NCI-H128 (cell line): Measurements from ENCODE around the gene MRAS.

Experiments used
- DNase-seq: peaks from one replicate; lab custom pipeline; 2025; ENCODE audit not compliant: unreplicated experiment; lab: John Stamatoyannopoulos, UW

Gene MRAS

DNA sequence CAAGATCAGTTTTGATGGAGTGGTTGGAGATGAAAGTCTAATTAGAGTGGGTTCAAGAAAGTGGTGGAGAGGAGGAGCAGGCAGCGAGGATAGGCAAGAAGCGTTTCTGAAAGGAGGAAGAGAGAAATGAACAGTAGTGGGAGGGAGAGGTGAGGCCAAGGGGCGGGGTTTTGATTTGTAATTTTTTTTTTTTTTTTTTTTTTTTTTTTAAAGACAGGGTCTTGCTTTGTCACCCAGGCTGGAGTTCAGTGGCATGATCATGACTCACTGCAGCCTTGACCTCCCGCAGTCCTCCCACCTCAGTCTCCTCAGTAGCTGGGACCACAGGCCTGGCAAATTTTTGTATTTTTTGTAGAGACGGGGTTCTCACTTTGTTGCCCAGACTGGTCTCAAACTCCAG lies 36.6 kb downstream of the MRAS start:
- no peak for DNase-seq

DNA sequence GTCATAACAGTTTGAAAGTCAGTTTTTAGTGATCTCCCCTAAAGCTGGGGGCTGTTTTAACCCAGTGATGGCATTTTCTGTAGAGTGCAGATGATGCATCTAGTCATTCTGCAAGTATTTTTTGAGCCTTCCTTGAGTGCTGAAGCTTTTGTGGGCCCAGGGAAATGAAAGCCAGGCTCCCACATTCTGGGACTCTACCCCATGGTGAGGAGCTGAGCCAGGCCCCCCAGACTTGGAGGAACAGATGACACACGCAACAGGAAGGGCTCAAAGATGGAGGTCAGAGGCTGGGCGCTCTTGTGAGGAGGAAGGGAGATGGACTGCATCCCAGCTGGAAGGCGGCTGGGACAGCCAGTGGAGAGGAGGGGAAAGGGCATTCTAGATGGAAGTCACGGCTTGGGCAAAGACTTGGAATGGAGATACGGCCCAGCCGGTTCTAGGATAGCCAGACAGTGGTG lies 40.8 kb downstream of the MRAS start:
- no peak for DNase-seq

DNA sequence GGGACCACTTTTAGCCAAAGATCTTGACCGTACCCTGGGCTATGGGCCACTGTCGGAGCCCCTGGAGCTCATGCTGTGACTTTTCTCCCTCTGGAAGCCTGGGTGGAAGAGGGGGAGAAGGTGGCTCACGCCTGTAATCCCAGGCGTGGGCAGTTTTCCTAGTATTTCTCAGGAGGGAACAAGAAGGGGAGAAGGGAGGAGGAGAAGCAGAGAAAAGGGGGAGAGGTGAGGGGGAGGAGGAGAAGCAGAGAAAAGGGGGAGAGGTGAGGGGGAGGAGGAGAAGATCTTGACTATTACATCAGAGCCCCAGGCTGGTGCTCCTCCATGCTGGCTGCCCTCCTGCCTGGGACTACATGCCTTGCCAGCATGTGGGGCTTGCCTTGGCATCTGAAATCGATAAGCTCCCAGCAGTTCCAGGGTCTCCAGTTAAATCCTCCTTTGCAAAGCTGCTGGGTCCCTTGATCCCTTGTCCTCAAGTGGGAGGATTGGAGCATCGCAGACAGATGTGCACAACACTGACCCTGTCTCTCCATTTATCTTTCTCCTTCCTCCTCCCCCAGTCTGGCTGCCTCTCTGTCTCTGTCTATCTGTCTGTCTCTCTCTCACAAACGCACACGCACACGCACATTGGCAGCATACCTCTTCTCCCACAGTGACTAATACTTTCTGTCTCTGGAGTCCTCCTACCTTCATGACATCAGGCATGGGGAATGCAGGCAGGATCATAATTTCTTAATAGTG lies 41.6 kb downstream of the MRAS start:
- no peak for DNase-seq

DNA sequence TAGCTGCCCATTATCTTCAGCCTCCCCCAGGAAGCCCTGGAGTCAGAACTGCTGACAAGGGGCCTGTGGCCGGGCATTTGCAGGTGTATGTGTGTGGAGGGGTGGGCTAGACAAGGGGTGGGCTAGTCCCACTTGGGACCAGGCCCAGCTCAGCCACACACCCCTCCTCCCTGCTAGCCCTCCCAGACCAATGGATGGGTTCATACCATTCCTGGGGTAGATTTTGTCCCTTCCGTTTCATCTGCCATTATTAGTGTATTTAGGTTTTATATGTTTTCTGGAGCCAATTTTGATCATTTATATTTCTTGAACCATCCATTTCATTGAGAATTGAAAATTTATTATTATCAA lies 42.2 kb downstream of the MRAS start:
- no peak for DNase-seq

DNA sequence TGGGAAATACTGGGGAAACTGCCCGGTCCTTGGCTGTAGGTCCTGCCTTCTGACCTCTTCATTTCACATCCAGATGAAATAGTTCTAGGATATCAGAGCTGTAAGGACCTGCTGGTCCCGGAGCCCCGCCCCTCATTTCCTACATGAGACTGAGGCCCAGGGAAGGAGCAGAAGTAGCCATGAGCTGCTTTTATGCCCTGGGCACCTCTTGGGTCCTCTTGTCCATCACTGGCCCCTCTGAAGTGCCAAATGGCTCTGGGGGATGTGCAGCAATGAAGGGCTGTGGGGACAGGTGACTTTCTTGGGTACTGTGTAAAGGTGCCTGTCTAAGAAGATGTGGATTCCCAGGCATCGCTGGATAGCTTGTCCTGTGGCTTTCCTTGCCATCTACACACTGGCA lies 45.8 kb downstream of the MRAS start:
- DNase-seq, result no peak

DNA sequence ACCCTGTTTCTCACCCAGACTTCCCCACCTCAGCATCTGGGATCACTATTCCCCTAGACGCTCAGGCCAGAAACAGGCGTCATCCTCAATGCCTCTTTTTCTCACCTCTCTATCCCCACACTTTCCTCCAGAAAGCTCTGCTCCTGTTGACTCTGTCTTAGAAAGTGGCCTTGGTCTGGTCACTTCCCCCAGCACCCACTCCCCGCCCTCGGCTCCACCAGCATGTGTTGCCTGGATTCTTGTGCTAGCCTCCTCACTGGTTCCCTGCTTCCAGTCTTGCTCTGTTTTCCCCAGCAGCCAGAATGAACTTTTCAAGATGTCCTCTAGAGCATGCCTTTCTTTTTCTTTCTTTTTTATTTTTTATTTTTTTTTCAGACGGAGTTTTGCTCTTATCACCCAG lies 46.3 kb downstream of the MRAS start:
- DNase-seq, result no peak

DNA sequence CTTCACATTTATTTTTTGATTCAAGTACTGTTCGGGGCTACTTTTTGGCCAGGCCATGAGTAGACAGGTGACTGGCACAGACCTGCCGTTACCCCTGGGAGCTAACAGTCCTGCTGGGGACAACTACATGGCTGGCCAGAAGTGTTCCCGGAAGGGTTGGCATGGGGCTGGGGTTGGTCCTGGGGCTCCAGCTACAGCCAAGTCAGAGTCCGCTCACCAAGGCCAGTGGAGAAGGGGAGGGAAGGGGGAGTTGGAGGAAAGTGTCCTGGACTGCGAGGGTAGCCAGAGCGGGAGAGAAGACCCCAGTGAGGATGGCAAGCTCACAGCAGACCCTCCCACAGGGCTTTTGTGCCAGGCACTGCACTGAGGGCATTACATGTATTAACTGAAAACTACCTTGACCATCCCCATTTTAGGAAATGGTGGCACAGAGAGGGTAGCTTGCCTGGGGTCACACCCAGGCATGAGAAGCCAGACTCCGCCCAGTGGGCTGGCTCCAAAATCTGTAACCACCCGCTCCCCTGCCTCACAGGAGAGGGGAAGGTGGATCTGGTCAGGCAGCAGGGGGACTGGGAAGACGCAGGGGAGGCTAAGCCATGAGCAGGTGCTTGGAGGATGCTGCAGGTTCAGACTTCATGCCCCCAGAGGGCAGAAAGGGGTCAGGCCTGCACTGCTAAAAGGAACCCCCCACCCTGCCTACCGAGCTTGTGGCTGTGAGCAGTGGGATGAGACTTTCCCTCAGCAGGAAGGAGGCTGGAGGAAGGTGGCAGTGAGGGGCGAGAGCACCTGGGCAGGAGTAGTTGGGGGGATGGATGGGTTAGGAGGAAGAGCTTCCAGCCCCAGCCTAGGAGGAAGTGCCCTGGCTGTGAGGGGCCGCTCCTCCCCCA lies 47.7 kb downstream of the MRAS start:
- DNase-seq, result no peak

- DNase-seq, result no peak
These were observed 48.5 kb downstream of the MRAS start for GRCh38 chr3:138396752-138397410.

GRCh38 chr3:138397983-138398382 lies 49.6 kb downstream of the MRAS start:
- DNase-seq, result no peak

- DNase-seq, result no peak
These were observed 50.6 kb downstream of the MRAS start for GRCh38 chr3:138398791-138399575.

DNA sequence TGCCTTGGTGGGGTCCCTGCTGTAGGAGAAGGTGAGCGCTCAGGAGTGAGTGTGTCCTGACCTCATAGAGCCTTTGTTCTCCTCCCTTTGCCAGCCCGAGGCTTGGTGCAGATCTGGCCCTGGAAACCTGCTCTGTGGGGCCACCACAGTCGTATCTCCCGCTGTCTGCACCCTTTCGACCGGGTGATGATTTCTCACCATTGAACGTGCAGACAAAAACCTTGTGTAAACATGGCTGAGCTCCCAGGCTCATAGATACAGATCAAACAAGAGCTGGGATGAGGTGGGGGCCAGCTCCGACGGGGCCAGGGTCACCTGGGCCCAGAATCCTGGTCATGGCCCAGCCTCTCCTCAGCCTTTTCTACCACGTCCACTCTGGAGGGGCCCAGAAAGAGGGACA lies 51.4 kb downstream of the MRAS start:
- DNase-seq, result no peak

- DNase-seq, result no peak
These were observed 52.3 kb downstream of the MRAS start for GRCh38 chr3:138400651-138401070.

- DNase-seq, result no peak
These were observed 53.5 kb downstream of the MRAS start for GRCh38 chr3:138401834-138402233.

GRCh38 chr3:138404121-138404520 lies 55.7 kb downstream of the MRAS start:
- DNase-seq, result no peak

DNA sequence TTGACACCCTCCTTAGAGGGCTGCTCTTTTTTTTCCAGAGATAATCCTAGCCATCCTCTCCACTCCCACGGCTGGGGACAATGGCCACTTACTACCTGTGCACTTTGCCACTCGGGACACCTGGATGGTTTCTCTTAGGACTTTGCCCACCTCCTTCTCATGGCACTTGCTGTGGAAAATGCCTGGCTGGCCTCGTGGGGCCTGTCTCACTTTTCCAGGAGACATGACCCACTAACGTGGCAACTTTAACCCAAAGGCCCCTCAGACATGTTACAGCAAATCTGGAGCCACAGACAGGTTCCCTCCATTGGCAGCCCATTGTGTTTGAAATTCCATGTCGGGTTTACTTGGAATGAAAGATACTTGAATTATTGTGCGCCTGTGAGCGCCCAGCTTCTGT lies 56.6 kb downstream of the MRAS start:
- no peak for DNase-seq

GRCh38 chr3:138405486-138405885 lies 57.1 kb downstream of the MRAS start:
- no peak for DNase-seq

GRCh38 chr3:138406606-138407005 lies 58.2 kb downstream of the MRAS start:
- no peak for DNase-seq

- DNase-seq, result no peak
These were observed 59.0 kb downstream of the MRAS start for GRCh38 chr3:138407236-138407907.

- no peak for DNase-seq
These were observed 60.6 kb downstream of the MRAS start for GRCh38 chr3:138408751-138409570.
